Measurements from ENCODE around the gene CCDC33. TPM values are rescaled to one million over a fixed set of nuclear protein-coding genes. Genes with fewer than 3 reads are reported as not detected.
A peak's percentile ranks its signal among the peaks of the same experiment; 100 is the strongest.

The CCDC33 gene
- polyA plus RNA-seq, 1 experiment = not detected

- ChIA-PET POLR2A (no interaction called here), CTCF (no interaction called here)
- Histone ChIP-seq H3K27ac (ENCODE audit: low read depth, low read length) (no peak overlapping the region), H3K9me3 (ENCODE audit: control insufficient read depth, insufficient read depth, low read length) (no peaks in the 10 kb centered on the region), H3K4me3 (ENCODE audit: low read depth, low read length) (no peak overlapping the region), H3K27me3 (ENCODE audit: control insufficient read depth, insufficient read depth, low read length) (peaks cover 22% of the 10 kb centered on the region)
- TF ChIP-seq CTCF (IDR thresholded peaks at IDR 0.05; ENCODE audit: low read depth, low read length) = no peak
- no peak for DNase-seq (ENCODE audit: low read depth, low spot score)
Observed at GRCh38 chr15:74314795-74315438, 78.8 kb downstream of the CCDC33 start.

- TF ChIP-seq CTCF (IDR thresholded peaks at IDR 0.05; ENCODE audit: low read depth, low read length) = no peak
- Histone ChIP-seq H3K4me3 (ENCODE audit: low read depth, low read length) (no peak overlapping the region), H3K9me3 (ENCODE audit: control insufficient read depth, insufficient read depth, low read length) (peaks cover 4% of the 10 kb centered on the region; the same call in 1 of the 2 replicates), H3K27ac (ENCODE audit: low read depth, low read length) (no peak overlapping the region), H3K27me3 (ENCODE audit: control insufficient read depth, insufficient read depth, low read length) (peaks cover 19% of the 10 kb centered on the region)
- ChIA-PET POLR2A (no interaction called here), CTCF (no interaction called here)
- no peak for DNase-seq (ENCODE audit: low read depth, low spot score)
Observed at GRCh38 chr15:74315626-74316025, 79.5 kb downstream of the CCDC33 start.

GRCh38 chr15:74316141-74316540 lies 80.0 kb downstream of the CCDC33 start:
- Histone ChIP-seq H3K9me3 (ENCODE audit: control insufficient read depth, insufficient read depth, low read length) (peaks cover 5% of the 10 kb centered on the region; the same call in 1 of the 2 replicates), H3K27me3 (ENCODE audit: control insufficient read depth, insufficient read depth, low read length) (peaks cover 14% of the 10 kb centered on the region), H3K4me3 (ENCODE audit: low read depth, low read length) (no peak overlapping the region), H3K27ac (ENCODE audit: low read depth, low read length) (no peak overlapping the region)
- DNase-seq (ENCODE audit: low read depth, low spot score) = no peak
- ChIA-PET CTCF (no interaction called here), POLR2A (no interaction called here)
- no peak for TF ChIP-seq CTCF (IDR thresholded peaks at IDR 0.05; ENCODE audit: low read depth, low read length)

GRCh38 chr15:74317820-74318375 lies 81.8 kb downstream of the CCDC33 start:
- H3K27ac ChIP-seq (ENCODE audit: low read depth, low read length) = peak overlapping the region; percentile 39
- TF ChIP-seq CTCF (IDR thresholded peaks at IDR 0.05; ENCODE audit: low read depth, low read length) = no peak
- H3K9me3 ChIP-seq (ENCODE audit: control insufficient read depth, insufficient read depth, low read length) = peaks cover 5% of the 10 kb centered on the region; the same call in 1 of the 2 replicates
- peak; percentile 48 for DNase-seq (ENCODE audit: low read depth, low spot score)
- H3K4me3 ChIP-seq (ENCODE audit: low read depth, low read length) = no peak overlapping the region
- ChIA-PET POLR2A (no interaction called here), CTCF (interaction anchor here (0.7 to 6.2 kb wide), 4 partner anchors 10 to 345 kb away, joined by 6 to 69 read pairs (median 24); no protein-coding TSS in a partner anchor)
- H3K27me3 ChIP-seq (ENCODE audit: control insufficient read depth, insufficient read depth, low read length) = peaks cover 2% of the 10 kb centered on the region

GRCh38 chr15:74318376-74319137 lies 82.4 kb downstream of the CCDC33 start:
- Histone ChIP-seq H3K27me3 (ENCODE audit: control insufficient read depth, insufficient read depth, low read length) (no peaks in the 10 kb centered on the region), H3K4me3 (ENCODE audit: low read depth, low read length) (no peak overlapping the region), H3K9me3 (ENCODE audit: control insufficient read depth, insufficient read depth, low read length) (peaks cover 5% of the 10 kb centered on the region; the same call in 1 of the 2 replicates), H3K27ac (ENCODE audit: low read depth, low read length) (no peak overlapping the region)
- TF ChIP-seq CTCF (IDR thresholded peaks at IDR 0.05; ENCODE audit: low read depth, low read length) = no peak
- DNase-seq (ENCODE audit: low read depth, low spot score) = no peak
- CTCF ChIA-PET = interaction anchor here (1.0 to 6.2 kb wide), 4 partner anchors 9 to 346 kb away, joined by 8 to 101 read pairs (median 54); no protein-coding TSS in a partner anchor
- POLR2A ChIA-PET = no interaction called here

Measured in AG04450 (cell line).